ENCODE data around the gene IFT27. TPM values are rescaled to one million over a fixed set of nuclear protein-coding genes. Genes with fewer than 3 reads are reported as not detected.

Gene IFT27
- total and polyA plus RNA-seq, 12 donors = 19.6 to 63.6 (median 26.3) TPM

- no peak for TF ChIP-seq CTCF (IDR thresholded peaks at IDR 0.05)
- ATAC-seq (no peak), DNase-seq (no peak)
- H3K36me3 ChIP-seq = no peaks in the 10 kb centered on the region
- WGBS, 2 donors = 2 to 3% methylated on average over 12 of the region's 12 CpGs
- no peak overlapping the region for H3K27ac ChIP-seq
- peaks cover 37 to 99% (median 88%) of the 10 kb centered on the region in 7 donors for H3K27me3 ChIP-seq
- H3K4me3 ChIP-seq = peak overlapping the region in 8 of 10 donors; percentile 4 to 46 (median 38)
- intact Hi-C loops (cut with DNase I) = no loop called here
- no peaks in the 10 kb centered on the region for H3K9me3 ChIP-seq
- peaks cover 4 to 15% (median 12%) of the 10 kb centered on the region in 9 donors for H3K4me1 ChIP-seq
Observed at GRCh38 chr22:36816339-36816635, 40.4 kb upstream of the IFT27 start.

DNA sequence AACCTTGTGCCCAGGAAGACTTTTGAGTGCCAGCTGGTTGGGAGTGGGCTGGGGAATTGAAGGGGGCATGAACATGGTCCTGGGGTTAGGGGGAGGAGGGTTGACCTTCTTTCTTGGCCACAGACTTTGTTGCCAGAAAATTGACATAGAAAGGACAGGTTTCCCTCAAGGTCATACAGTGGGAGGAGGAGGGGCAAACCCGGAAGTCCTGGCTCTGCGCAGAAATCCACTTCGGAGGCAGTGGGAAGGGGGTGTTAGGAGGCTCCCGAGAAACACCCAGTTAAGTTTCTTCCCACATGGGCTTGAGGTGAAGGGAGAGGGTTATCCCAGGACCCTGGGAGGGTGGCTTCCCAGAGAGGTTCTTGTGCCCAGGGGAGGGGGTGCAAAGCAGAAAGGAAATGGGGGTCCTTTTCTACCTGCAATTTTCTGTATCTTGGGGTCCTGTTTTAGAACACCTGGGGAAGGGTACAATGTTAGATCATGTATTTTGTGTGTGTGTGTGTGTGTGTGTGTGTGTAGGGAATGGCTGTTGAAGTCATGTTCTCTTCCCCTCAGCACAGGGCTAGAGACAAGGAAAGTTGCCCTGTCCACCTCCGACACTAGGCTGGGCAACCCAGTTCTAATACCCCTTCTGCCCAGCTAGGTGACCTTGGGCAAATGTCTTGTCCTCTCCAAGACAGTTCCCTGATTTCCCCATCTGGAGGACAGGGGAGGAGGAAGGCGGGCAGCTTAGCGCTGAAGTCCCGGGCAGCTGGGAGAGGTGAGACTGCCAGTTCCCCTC is 39.8 kb upstream of the IFT27 start:
- TF ChIP-seq CTCF (IDR thresholded peaks at IDR 0.05) = no peak
- DNase-seq (no peak), ATAC-seq (no peak)
- Histone ChIP-seq H3K27me3 (peaks cover 37 to 95% (median 83%) of the 10 kb centered on the region in 7 donors), H3K9me3 (no peaks in the 10 kb centered on the region), H3K27ac (no peak overlapping the region), H3K4me1 (peaks cover 4 to 15% (median 12%) of the 10 kb centered on the region in 9 donors), H3K4me3 (no peak overlapping the region), H3K36me3 (no peaks in the 10 kb centered on the region)
- 35% methylated on average over 8 of the region's 8 CpGs for WGBS, 2 donors
- intact Hi-C loops (cut with DNase I) = no loop called here

- WGBS, 2 donors = 57 to 58% methylated on average over 10 of the region's 10 CpGs
- no peaks in the 10 kb centered on the region for H3K36me3 ChIP-seq
- peaks cover 4 to 15% (median 12%) of the 10 kb centered on the region in 9 donors for H3K4me1 ChIP-seq
- no peak for TF ChIP-seq CTCF (IDR thresholded peaks at IDR 0.05)
- no peak overlapping the region for H3K4me3 ChIP-seq
- no peak overlapping the region for H3K27ac ChIP-seq
- H3K27me3 ChIP-seq = peaks cover 34 to 95% (median 74%) of the 10 kb centered on the region in 7 donors
- intact Hi-C loops (cut with DNase I) = no loop called here
- no peaks in the 10 kb centered on the region for H3K9me3 ChIP-seq
- DNase-seq (no peak), ATAC-seq (no peak)
Observed at GRCh38 chr22:36814801-36815200, 38.9 kb upstream of the IFT27 start.

GRCh38 chr22:36811094-36811800 is 35.3 kb upstream of the IFT27 start:
- peaks cover 3 to 80% (median 44%) of the 10 kb centered on the region in 7 donors for H3K27me3 ChIP-seq
- no peaks in the 10 kb centered on the region for H3K36me3 ChIP-seq
- DNase-seq (no peak), ATAC-seq (no peak)
- intact Hi-C loops (cut with DNase I) = no loop called here
- H3K4me1 ChIP-seq = peaks cover 0 to 12% (median 1%) of the 10 kb centered on the region in 9 donors
- no peak overlapping the region for H3K4me3 ChIP-seq
- no peak for TF ChIP-seq CTCF (IDR thresholded peaks at IDR 0.05)
- no peaks in the 10 kb centered on the region for H3K9me3 ChIP-seq
- no peak overlapping the region for H3K27ac ChIP-seq
- 84 to 86% methylated on average over 3 of the region's 3 CpGs for WGBS, 2 donors

All from heart right ventricle (tissue), 16 donors.